Activated CD8-positive, alpha-beta memory T cell treated with anti-CD3 and anti-CD28 coated beads, Interleukin-2, amount 50 U/mL, for 48 hours (primary cell): ENCODE results near the gene GLYR1.

Source experiments
- DNase-seq: peaks from one replicate; pipeline ENCODE4 v3.0.0-alpha.2; 2020

Gene GLYR1

DNA sequence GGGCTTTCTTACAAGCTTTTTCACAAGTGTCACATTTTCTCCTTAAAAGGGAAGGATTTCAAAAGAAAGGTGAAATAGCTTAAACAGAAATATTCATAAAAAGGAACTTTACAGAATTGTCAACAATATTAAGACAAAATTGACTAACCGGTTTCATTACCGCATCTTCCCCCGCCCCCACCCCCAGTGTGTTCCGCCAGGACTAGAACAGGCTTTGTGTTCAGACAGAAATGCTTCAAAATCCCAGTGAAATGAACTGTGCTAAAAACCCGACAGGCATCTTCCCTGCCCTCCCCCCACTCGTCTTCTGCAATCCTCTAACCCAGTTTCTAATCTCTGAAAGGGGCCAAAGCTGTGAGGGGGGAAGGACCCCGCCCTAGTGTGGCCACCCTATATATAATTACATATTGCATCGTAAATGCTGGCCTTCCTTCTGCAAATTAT, 43.7 kb downstream of the GLYR1 start:
- no peak for DNase-seq

DNA sequence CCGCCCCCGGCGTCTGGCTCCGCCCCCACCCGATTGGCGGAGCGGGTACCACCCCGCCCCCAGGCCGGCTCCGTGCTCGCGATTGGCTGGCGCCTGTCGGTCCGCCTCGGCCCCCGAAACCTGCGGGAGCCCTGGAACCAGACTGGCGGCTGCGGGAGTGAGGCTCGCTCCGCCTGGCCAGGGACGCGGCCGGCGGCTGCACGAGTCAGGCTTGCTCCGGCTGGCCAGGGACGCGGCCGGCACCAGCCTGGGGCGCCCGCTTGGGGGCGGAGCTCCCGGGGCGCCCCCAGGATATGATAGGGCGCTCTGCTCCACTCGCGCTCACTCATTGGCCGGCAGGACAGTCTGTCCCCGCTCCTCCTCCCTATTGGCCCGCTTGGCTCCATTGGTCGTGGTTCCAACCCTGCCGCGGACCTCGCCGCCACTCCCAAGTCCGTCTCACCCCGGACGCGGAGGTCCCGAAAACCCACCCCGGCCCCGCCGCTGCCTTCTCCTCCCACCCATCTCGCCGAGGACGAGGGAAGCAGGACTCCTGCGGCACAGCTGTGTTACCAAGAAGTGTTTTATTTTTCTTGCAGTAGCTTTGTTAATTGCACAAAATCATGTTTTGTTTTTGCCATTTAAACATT, 44.3 kb downstream of the GLYR1 start:
- DNase-seq: peak; percentile 93

DNA sequence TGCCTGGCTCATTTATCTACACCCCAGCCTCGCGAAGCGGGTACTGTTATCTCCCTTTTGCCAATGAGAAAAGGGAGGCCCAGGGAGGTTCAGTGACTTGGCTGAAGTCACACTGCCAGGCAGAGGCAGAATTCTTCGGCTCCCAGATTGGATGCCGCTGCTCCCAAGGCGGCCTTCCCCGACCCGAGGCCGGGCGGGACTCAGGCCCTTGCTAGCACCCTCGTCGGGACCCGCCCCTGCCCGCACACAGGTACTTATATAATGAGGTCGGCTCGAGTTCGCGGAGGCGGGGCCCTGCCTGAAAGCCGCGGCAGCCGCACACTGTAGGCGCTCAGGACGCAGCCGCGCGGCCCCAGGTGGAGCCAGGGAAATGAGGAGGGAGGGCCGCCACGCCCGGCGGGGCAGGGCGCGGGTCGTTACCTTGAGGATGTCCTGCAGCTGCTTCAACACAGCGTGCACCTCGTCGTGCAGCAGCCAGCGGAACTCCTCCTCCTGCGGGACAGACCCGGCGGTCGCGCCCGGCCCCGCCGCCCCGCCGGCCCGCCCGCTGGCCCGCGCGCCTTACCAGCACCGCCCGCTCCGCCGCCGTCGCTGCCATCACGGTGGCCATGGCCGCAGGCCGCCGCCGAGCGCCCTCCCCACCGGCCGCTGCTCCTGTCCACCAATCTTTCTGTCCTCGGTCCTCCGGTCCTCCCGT, 45.0 kb downstream of the GLYR1 start, which contains the start of gene ROGDI:
TSS of gene ROGDI (minus strand) at position 672 of the 697 bp plus-strand sequence. CDS start at position 610, 62 bp downstream.
- peak; percentile 83 for DNase-seq

DNA sequence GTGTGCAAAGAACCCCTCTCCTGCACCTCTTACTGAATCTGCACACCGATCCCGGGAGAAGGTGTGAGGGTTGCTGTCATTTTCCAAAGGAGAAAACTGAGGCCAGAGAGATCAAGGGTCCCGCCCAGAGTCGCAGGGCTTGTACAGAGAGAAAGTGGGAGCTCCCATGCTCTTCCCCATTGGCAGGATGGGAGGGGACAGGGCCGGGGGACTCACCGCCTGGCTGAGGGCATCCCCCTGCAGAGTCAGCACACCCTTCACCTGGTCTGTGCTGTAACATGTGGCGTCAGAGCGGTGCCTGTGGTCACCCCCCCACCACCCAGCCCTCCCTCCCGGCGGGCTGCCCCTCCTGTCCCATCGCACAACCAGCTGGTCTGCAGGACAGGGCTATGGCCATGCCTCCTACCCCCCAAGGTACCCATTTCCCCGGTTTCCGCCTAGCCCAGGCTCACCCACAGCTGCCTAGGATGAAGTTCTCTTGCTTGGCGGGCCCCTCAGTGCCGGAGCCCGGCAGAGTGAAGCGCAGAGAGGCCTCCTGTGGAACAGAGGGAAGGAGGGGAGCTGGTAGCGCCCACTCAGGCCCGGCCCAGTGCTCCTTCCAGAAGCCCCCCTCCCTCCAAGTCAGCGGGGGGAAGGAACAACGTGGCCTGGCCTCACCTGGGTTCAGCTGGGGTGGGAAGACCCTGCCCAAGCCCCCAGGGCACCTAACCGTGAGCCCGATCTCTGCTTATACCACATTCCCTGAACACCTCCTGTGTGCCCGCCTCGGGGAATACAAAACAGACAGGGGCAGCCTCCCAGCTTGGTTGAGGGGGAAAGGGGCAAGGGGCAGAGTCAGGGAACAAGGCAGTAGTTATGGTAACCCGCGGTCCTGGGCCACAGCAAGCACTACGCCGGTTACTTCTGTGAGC, 45.8 kb downstream of the GLYR1 start:
- DNase-seq: peak; percentile 59

DNA sequence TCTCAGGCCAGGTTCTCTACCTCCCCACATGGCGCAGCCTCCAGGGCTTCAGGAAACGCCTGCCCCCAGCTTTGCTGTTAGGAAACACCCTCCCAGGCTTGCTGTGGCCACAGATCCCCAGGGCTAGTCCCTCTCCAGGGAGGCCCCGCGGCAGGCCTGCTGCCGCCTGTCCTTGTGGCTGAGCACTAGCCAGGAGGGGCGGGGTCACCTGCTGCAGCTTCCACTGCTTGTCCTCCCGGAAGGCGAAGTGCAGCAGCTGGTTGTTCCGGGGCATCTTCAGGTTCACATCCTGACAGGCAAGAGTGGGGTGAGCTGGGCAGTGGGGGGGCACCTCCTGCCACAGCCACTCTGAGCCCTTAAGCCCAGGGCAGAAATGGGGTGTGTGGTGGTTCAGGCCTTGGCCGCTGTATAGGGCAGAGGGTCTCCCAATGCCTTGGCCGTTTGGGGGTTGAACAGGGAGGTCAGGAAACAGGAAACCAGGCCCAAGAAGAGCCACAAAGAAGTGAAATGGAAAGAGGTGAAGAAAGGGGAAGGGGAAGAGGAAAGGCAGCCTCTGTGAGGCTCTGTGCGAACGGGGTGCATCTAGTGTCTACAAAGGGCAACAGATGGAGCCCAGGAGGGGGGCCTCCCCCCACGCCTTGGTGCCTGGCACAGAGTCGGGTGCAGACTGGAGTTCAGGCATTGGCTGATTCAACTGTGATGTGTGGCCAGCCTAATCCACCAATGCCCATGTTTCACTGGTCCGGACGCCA, 46.6 kb downstream of the GLYR1 start:
- DNase-seq: no peak

DNA sequence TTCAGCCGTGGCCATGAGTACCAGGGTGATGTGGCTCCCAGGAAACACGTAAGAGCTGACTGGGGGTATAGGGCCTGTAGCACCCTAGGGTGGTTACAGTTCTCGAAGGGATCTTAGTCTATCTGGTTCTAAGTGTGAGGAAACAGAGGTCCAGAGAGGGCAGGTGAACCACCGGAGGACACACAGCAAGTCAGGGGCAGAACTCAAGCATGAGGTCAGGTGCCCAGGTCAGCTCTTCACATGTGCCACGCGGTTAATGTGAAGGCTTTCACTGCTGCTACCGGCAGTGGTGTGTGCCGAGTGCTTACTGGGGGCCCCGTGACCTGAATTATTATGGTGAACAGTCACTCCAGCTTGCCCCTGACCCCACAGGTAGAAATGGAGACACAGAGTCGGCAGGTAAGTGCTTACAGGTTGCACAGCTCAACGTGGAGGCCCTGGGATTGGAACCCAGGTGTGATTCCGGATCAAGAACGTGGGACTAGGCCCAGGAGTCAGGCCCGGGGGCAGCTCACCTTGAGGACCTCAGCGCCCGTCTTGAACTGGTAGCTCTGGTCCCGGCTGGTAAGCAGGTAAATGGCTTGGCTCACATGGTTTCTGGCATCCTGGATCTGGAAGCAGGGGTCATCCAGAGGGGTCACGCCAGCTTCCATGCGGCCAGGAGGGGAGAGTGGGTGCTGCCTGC, 47.8 kb downstream of the GLYR1 start:
- DNase-seq: no peak

DNA sequence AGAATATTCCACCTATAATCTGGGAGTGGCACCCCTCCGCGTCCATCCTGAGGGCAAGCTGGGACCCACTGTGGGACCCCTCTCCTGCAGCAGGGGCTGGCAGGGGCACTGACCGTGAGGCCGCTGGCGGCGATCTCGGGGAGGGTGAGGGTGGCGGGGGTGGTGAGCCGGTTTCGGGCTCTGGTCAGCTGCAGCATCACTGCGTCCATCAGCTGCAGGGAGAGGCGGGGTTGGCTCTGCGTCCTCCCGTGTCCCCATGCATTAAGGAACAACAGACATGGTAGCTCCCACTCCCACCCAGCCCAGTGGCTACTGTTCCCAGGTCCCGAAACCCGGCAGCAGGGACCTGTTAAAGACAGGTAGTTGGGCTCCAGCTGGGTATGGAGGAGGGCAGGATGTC, 48.6 kb downstream of the GLYR1 start:
- DNase-seq: no peak

DNA sequence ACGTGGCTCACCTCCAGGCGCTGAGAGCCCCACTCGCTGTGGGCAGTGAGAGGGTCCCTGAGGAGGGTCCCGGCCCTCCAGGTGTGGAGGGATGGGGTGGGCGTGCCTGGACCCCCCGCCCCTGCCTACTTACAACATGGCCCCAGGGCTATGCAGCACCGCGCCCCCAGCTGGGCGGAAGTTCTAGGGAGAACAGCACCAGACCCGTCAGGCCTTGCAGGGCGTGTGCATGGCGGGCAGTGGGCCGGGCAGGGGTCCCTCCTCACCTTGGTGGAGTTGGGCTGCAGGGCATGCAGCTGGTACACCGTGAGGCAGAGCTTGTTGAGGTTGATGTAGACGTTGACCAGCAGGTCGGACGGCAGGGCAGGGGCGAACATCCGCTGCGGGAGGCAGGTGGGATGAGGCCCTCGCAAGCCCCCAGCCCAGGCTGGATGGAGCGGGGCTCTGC, 49.3 kb downstream of the GLYR1 start:
- no peak for DNase-seq

DNA sequence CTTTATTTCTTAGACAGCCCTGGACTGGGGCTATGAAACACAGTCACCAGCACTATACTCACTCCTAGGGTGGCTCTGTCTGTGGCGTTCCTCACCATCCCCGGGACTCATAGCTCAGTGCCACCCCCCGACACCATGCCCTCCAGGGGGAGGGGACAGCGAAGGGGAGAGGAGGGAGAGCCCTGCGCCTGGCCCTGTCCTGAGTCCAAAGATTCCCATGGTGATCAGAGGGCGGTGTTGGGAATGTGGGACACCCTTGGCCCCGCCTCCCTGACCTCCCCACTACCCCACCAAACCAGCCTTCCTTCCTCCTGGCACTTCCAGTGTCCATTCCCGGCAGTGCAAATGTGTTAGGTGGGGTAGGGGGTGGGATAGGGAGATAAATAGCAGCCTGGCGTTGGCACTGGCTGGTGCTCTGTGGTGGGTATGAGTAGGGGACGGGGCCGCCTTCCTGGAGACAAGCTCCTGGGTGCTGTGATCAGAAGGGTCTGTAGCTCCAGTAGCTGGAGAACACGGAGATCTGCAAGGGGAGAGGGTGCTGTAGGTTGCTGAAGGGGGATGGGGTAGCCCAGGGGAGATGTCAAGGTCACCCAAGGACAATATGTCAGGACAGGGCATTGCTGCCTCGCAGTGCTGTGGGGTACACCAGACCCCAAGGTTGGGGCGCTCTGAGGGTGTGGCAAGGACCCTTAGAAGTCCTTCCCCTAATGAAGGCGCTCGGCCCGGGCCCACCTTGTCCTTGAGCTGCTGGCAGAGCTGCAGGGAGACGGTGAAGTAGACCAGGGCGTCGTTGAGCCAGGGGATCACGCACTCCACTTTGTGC, 49.9 kb downstream of the GLYR1 start:
- no peak for DNase-seq

DNA sequence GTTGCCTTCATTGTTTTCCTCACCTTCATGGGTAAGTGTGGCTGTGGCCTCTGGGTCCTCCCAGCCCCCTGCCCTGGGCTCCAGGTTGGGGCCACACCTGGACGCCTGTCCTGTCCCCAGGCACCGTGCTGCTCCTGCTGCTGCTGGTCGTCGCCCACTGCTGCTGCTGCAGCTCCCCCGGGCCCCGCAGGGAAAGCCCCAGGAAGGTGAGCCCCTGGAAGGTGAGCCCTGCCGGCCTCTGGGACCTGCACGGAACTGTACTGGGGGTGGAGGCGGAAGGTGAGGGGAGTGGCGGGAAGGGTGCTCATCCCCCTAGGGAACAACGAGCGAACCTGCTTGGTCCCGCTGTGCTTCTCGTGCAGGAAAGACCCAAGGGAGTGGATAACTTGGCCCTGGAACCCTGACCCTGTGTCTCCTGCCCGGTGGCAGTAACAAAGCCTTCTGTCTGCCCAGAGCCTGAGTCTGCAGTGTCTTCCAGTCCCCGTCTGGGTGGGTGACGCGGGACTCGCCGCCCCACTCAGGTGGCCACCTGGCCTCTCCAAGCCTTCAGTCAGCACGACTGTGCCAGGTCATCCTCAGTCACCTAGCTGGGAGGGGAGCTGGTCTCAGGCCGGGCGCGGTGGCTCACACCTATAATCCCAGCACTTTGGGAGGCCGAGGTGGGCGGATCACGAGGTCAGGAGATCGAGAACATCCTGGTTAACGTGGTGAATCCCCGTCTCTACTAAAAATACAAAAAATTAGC, 51.1 kb downstream of the GLYR1 start:
- DNase-seq: no peak

DNA sequence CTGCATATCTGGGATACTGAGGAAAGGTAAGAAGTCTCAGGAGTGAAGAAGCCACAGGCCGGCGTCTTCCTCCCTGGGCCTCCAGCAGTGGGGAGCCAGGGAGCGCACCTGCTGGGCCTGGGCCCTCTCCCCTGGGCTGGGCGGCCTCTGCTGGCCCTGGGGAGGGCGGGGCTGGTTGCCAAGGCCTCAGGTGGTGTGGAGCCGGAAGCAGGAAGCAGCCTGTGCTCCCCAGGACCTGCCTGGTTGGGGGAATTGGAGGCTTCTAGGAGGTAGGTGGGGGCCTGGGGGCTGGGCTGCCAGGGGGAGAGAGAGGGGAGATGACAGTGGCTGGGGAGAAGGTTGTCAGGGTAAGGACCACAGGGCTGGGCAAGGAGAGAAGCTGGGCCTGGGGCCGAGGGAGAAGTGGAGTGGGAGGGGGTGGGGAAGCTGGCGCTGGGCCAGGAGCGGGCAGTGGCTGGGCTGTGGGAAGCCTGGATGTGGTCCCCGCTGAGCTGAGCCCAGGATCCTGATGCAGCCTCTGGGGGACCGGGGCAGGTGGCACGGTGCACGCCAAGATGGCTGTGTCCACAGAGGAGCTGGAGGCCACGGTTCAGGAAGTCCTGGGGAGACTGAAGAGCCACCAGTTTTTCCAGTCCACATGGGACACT, 51.8 kb downstream of the GLYR1 start, which contains the start of gene SMIM22:
TSS of gene SMIM22 (plus strand) at position 189 of the 647 bp plus-strand sequence. CDS start at position 555, 366 bp downstream.
- DNase-seq: no peak

DNA sequence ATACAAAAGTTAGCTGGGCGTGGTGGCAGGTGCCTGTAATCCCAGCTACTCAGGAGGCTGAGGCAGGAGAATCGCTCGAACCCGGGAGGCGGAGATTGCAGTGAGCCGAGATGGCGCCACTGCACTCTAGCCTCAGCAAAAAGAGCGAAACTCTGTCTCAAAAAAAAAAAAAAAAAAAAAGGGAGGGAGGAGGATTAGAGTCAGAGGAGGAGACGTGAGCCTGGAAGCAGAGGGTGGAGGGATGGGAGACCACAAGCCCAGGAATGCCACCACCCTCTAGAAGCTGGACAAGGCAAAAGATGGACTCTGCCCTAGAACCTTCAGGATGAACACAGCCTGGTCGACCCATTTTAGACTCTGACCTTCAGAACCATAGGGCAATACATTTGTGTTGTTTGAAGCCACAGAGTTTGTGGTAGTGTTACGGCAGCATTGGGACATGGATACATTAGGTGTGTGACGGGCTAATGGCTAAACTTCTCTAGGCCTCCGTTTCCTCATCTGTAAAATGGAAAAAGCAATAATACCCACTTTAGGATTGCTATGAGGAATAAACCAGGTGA, 54.1 kb downstream of the GLYR1 start:
- no peak for DNase-seq

DNA sequence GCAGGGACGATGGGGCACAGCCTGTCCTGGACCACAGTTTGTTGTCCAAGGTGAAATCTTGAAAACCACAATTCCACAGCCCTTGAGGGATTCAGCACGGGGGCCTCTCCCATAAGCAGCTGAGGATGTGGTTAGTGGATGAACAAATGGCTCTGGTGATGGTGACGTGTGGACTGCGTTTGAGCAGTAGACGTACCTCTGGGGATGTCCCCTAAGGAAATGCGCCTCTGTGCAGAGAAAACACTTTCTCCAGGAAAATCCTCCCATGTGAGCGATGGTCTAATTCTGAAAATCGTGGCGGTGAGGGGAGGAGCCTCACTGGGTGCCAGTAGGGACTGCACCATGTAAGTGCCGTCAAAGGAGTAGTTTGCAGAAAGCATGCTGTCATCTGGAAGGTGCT, 56.2 kb downstream of the GLYR1 start:
- no peak for DNase-seq

DNA sequence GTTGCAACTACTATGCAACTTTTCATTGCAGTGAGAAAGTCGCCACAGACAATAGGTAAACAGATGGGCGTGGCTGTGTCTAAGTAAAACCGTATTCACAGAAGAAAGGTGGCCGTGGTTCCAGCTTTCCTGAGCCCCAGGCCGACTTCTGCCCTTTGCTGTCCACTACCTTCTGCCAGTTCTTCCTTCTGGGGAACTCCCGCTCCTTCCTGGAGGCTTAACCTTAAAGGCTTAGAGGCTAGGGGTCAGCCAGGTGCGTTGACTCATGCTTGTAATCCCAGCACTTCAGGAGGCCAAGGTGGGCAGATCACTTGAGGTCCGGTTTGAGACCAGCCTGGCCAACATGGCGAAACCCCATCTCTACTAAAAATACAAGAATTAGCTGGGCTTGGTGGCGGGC, 56.8 kb downstream of the GLYR1 start:
- no peak for DNase-seq

DNA sequence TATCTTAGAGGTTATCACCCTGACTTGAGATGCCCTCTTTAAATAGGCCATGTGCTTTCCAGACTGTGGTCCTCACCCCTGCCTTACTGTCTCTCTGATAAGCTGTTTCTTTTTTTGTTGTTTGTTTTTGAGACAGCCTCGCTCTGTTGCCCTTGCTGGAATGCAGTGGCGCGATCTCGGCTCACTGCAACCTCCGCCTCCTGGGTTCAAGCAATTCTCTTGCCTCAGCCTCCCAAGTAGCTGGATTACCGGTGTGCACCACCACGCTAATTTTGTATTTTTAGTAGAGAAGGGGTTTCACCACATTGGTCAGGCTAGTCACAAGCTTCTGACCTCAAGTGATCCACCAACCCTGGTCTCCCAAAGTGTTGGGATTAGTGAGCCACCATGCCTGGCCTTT, 58.2 kb downstream of the GLYR1 start:
- DNase-seq: no peak

DNA sequence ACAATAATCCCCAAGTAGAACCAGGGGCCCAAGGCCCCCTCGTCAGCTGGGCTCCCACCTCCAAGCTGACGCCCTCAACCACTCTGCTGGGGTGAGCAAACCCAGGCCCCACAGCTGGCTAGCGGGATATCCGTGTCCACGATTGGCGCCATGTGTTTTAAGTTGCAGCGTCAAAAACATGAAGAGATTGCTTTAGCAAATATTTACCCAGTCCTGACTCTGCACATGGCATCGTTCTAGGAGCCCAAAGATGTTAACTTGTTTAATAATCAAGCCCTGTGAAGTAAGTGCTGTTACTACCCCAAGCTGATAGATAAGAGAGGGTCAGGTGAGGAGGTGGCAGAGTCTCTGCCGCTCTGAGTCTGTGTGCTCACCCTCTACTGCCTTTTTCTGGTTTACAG, 58.6 kb downstream of the GLYR1 start:
- DNase-seq: no peak

DNA sequence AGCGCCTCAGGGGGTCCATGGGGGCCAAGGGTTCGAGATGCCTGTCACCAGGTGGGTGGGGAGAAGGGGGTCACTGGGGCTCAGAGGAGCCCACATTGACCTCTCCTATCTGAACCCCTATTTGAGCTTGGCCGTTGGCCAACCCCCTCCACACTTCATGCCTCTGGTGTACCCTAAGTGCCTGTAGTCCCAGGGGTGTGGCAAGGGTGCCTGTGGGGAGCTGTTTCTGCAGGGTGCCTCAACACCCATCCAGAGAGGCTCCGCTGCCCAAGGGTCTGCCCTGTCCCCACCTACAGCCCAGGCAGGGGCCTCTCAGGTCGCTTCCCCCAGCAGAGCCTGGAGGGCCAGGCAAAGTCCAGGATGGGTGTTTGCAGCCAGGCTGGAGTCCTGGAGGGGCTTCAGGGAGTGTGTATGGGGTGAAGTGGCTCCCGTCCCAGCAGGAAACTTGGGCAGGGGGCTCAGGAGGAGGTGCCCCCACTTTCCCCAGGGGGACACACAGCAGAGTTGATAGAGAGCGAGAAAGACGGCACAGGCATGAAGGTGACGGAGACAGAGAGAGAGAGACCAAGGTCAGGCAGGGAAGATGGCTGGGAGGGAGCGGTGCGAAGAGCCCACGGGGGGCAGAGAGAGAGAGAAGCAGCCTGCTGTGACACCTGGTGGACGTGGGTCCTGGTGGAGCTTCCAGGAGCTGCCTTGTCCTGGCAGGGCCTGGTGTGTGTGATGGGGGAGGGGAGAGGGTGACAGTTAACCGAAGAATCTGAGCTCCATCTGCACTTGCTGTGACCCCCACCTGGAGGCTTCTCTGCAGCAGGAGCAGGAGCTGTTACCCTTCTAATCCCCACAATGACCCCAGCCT, 59.2 kb downstream of the GLYR1 start, which contains the start of gene SEPTIN12:
TSS of gene SEPTIN12 (minus strand) at position 719 of the 856 bp plus-strand sequence. CDS start at position 19, 700 bp downstream.
- DNase-seq: no peak

DNA sequence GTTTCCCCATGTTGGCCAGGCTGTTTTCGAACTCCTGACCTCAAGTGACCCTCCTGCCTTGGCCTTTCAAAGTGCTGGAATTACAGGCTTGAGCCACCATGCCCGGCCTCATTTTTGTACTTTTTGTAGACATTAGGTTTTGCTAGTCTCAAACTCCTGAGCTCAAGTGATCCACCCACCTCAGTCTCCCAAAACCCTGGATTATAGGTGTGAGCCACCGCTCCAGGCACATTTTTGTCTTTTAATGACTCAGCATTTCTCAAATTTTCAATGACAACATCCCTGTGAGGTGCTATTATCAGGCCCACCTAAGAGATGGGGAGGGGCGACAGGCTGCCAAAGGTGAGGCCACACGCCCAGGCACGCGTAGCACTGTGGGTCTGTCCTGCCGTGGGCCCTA, 60.0 kb downstream of the GLYR1 start:
- no peak for DNase-seq
